ENCODE measurements around the gene TNFRSF14.
"Not testable (repeated sequence)": the region's sequence is repeated elsewhere in the genome, so short reads cannot be mapped to it uniquely, and the experiment has no call there.

Gene TNFRSF14

GRCh38 chr1:2554621-2555387 lies 1.4 kb upstream of the TNFRSF14 start:
- DNase-seq (ENCODE audit: low spot score): no peak

- DNase-seq (ENCODE audit: low spot score): peak; percentile 52
Observed at GRCh38 chr1:2555634-2556276, 416 bp upstream of the TNFRSF14 start.

GRCh38 chr1:2556678-2557481 lies 709 bp downstream of the TNFRSF14 start:
- peak; percentile 33 for DNase-seq (ENCODE audit: low spot score)

GRCh38 chr1:2557482-2558400 lies 1.6 kb downstream of the TNFRSF14 start:
- no peak for DNase-seq (ENCODE audit: low spot score)

DNA sequence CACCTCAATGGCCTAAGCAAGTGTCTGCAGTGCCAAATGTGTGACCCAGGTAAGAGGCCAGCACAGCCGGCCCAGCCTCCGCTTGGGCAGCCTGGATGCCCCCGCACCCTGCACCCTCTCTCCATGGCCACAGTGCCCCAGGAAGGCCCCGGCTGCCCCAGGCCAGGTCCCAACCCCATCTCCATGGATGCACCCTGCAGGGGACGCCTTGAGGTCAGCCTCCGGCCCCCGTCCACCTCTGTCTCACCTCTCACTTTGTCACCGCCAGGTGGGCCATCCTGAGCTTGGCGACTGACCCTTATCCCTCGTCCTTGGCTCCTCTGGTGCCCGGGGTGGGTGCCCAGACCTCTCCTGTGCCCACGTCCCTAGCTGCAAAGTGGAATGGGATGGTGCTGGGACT lies 2.2 kb downstream of the TNFRSF14 start:
- DNase-seq (ENCODE audit: low spot score): no peak

GRCh38 chr1:2558861-2559260 lies 2.7 kb downstream of the TNFRSF14 start:
- no peak for DNase-seq (ENCODE audit: low spot score)

- DNase-seq (ENCODE audit: low spot score): no peak
Observed at GRCh38 chr1:2559509-2560298, 3.5 kb downstream of the TNFRSF14 start.

DNA sequence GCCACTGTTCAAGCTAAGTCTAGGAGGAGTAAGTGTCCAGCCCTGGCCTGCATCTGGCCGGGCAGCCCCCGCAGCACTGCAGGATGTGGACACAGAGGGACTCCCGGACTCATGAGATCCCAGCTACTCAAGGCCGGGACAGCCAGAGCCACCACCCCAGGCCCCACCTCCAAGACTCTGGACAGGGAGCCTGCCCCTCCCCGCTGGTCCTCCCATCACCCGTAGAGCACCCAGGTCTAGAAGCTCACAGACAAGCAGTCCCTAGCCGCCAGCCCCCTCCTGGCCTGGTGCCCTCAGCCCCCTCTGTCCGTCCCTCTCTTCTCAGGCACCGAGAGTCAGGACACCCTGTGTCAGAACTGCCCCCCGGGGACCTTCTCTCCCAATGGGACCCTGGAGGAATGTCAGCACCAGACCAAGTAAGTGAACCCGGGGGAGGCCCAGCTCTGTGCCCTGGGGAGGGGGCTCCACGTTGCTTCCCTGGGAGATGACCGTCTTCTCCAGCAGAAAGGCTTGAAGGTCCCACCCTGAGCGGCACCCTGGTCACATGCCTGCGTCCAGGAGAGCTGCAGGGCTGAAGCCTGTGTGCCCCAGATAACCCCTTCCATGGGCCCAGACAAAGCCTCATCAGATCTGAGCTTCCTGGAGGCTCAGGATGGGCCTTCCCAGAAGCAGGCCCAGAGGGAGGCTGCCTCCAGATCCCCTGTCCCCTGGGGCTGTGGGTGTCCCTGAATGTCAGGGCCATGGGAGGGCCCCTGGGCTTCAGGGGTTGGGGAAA lies 4.3 kb downstream of the TNFRSF14 start:
- no peak for DNase-seq (ENCODE audit: low spot score)

DNA sequence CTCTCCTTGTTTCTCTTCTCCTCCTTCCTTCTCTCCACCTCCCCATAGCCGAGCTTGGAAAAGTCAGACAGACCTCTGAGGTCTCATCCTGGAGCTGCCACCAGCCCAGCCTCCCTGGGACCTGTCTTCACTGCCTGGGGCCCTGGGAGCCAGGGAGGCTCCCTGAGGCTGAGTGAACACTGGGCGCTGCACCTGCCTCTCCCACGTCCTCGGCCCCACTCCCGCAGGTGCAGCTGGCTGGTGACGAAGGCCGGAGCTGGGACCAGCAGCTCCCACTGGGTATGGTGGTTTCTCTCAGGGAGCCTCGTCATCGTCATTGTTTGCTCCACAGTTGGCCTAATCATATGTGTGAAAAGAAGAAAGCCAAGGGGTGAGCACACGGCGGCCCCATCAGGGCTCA lies 5.3 kb downstream of the TNFRSF14 start:
- no peak for DNase-seq (ENCODE audit: low spot score)

DNA sequence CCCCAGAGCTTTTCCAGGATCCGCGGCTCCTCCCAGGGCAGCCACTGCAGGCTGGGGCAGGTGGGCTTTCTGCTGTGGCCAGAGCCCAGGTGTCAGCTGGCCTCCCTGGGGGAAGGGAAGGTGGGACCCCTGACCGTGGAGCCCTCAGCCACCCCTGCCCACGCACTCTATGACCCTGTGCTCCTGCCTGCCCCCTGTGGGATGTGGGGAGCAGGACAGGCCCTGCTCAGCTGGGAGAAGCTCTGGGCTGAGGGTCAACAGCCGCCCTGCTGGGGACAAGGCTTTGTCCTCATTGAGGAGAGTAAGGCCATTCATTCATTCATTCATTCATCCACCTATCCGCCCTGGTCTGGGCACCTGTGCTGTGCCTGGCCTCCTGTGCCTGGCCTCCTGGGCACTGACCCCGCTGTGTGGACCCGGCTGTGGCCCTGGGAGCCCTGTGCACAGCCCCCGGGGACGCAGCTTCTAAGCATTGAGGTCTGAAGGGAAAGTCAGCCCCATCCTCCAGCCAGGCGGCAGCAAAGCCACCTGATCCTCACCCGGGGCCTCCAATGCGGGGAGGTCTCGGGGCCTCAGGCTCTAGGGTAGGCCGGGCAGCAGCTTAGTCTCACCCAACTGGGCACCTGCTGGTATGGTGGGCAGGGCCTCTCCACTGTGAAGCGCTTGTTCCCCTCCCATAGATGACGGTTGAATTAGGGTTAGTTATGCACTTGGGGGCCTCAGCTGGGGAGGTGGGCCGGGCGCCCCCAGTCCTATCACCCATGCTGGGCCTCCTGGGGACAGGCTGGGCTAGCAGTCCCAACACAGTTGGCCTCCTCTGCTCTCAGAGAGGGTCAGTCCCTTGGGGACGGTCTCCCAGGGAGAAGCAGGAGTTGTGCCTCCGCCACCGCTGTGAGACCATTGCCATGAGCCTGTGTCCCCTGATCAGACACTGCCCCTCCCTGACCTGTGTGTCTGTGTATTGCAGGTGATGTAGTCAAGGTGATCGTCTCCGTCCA lies 6.0 kb downstream of the TNFRSF14 start:
- no peak for DNase-seq (ENCODE audit: low spot score)

DNA sequence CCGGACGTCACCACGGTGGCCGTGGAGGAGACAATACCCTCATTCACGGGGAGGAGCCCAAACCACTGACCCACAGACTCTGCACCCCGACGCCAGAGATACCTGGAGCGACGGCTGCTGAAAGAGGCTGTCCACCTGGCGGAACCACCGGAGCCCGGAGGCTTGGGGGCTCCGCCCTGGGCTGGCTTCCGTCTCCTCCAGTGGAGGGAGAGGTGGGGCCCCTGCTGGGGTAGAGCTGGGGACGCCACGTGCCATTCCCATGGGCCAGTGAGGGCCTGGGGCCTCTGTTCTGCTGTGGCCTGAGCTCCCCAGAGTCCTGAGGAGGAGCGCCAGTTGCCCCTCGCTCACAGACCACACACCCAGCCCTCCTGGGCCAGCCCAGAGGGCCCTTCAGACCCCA lies 7.0 kb downstream of the TNFRSF14 start:
- DNase-seq (ENCODE audit: low spot score): no peak

DNA sequence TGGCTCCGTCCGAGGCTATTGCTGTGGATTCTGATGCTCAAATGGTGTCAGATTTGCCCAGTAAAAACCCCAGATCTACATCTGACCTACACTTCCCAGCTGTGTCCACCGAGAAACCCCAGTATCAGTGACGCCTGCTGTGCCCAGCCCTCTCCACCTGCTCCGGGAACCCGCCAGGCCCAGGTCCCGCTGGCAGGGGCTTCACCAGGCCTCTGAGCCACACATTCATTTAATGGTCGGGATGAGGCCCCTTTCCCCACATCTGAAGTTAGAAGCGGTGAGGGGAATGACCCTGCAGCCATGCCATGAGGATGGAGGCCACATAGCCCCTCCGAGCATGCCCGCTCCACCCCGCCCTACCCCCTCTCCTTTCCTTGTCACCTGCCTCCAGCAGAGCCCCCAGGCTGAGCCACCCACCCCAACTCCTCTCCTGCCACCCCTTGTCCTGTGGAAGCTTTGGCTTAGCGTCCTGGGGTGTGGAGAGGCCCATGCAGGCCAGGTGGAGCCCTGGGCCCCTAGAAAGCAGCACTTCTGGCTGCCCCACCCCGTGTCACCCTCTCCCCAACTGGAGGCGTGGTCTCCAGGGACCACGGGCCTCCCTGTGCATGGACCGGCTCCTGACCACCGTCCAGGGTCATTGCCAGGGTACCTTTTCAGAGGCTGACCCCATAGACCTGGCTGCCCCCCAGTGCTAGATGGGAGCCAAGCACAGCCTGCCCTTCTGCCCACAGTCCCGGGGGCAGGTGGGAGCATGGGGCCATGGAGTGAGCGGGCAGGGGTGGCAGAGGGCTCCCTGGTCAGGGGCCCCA lies 8.0 kb downstream of the TNFRSF14 start:
- DNase-seq (ENCODE audit: low spot score): no peak

GRCh38 chr1:2564815-2565374 lies 8.7 kb downstream of the TNFRSF14 start:
- DNase-seq (ENCODE audit: low spot score): no peak

- peak; percentile 77 for DNase-seq (ENCODE audit: low spot score)
Observed at GRCh38 chr1:2566101-2567045, 10.2 kb downstream of the TNFRSF14 start.

GRCh38 chr1:2567083-2567679 lies 11.0 kb downstream of the TNFRSF14 start:
- no peak for DNase-seq (ENCODE audit: low spot score)

DNA sequence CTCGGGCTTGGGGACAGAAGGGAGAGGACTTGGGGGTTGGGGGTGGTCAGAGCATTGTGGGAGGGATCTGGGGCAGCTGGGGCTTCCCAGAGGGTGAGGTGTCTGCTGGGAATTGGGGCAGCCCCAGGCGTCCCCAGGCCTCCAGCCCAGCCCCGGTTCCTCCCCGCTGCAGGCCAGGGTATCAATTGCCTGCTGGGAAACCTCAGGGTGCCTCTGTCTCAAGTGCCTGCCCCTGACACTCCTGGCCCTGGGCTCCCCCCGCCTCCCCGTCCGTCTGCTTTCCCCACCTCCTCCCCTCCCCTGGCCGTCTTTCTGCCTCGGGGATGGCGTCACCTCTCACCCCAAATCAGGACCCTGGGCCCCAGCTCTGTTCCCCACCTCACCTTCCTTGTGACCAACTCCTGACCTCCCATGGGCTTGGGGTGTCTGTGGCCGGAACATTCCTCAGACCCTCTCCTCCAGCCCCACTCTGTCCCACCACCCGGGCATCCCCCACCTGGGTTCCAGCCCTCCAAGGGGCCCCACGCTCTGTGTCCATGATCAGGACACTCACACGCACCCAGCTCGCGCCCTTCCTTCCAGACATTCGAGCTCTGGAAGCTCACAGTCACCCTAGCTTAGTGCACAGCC lies 12.1 kb downstream of the TNFRSF14 start:
- not testable (repeated sequence) for DNase-seq (ENCODE audit: low spot score)
